ENCODE results near the gene SLC35F3.
A peak's percentile ranks its signal among the peaks of the same experiment; 100 is the strongest.
"Not testable (repeated sequence)": the region's sequence is repeated elsewhere in the genome, so short reads cannot be mapped to it uniquely, and the experiment has no call there.

Gene SLC35F3

GRCh38 chr1:234300096-234300495, 395.6 kb downstream of the SLC35F3 start:
- DNase-seq, result no peak

- not testable (repeated sequence) for DNase-seq
Measured at GRCh38 chr1:234301663-234302062, 397.2 kb downstream of the SLC35F3 start.

- no peak for DNase-seq
Measured at GRCh38 chr1:234302354-234302962, 398.0 kb downstream of the SLC35F3 start.

DNA sequence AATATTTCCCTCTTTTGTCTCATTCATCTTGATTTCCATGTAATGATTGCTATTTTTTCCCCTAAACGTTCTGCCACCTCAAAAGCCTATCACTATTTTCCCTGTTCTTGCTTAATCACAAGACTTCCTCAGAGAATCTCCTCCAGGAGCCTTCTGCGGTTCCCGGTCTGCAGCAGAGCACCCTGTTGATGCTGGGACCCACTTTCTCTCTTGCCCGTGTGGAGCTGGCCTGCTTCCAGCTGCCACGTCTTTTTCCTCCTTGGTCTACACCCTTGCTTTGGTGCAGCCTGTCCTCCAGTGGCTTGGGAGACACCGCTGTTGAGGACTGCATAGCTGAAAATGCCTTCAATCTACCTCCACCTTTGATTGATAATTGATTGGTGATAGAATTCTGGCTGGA, 398.8 kb downstream of the SLC35F3 start:
- no peak for DNase-seq

- DNase-seq, result no peak
Measured at GRCh38 chr1:234307726-234308125, 403.2 kb downstream of the SLC35F3 start.

GRCh38 chr1:234309243-234309597, 404.7 kb downstream of the SLC35F3 start:
- DNase-seq, result no peak

DNA sequence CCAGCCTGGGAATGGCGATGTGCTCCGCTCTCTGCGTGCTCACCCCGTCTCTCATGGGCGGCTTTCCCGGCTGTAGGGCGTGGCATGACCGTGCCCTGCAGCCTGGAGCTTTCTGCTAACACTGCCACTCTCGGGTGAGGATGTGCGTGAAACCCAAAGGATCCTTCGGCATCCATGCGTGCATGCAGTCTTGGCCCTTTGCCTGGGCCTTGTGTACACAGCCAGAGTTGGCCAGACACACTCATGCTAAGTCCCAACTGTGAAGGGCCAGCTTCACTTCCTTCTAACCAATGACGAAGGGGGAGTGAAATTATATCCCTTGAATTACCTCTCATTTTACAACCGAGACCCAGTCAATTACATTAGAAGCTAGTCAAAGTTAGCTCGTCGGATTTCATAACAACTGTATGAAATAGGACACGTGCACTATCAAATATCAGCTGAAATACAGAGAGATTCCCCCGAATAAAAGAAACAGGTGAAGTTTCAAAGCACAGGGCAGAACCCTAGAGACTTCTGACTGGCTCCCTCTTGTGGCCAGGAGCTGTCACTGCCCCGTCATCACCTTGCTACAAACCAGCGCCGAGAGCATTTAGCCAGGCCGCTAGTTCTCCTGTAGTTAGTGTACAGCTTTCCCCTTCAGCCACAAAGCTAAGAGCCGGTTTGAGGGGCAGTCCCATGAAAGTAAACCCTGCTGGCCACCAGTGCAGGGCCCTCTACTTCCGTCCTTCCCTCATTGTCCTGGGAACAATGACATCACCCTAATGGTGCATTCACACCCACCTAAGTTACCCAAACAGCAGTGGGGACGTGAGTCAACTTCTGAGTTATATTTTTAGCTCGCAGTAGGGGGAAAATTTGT, 405.4 kb downstream of the SLC35F3 start:
- DNase-seq, result peak; percentile 45

GRCh38 chr1:234310460-234310817, 406.0 kb downstream of the SLC35F3 start:
- no peak for DNase-seq

DNA sequence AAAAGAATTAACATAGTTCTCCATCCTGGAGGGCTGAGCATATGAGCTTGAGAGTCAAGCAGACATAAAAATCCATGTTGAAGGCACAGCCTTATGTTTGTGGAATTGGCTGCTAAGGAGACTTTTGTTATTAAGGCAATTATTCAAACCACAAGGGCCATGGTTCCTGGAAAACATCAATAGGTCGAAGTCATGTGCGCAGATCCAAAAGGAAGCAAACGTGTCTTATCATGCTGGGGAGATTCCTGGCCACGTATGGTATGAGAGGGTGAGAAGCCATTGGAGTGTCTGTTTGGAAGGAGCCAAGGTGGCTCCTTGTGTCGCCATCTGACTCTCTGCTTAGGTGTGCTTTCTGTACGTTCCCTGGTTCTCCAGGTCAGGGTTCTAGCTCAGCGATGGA, 406.9 kb downstream of the SLC35F3 start:
- DNase-seq, result no peak

- no peak for DNase-seq
Measured at GRCh38 chr1:234313171-234313570, 408.7 kb downstream of the SLC35F3 start.

DNA sequence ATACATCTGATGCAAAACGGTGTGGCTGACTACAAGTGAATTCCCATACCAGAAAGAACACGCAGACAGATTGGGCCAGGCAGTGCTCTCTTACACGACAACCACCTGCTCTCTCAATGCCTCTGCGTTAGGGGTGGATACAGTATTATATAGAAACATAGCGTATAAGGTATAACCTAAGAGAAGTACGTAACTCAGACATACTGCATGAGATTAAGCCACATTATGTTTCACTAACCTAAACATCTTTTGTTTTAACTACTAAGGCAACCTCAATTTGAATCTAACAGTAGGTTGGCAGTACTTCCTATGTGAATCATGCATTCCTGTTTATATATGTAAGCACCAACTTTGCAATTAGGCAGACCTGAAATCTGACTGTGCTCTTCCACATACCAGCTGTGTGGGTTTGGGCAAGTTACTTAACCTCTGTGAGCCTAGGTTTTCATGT, 410.6 kb downstream of the SLC35F3 start:
- no peak for DNase-seq

DNA sequence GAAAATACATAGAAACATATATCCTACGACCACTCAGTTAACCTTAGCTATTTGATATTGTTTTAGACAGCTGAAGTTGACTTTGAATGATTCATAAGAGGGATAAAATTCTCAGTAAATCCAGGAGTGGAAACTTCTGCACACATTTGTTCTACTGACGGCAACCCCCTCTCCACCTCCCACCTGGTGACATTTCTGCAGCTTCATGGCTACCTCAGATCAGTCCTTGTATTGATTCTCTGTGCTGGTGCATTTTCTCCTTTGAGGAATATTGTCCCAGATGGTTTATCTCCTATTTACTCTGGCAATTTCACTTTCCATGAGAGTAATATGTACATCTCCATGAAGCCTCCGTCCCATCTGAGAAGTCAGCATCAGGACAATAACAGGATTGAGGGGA, 411.1 kb downstream of the SLC35F3 start:
- no peak for DNase-seq

GRCh38 chr1:234316486-234316885, 412.0 kb downstream of the SLC35F3 start:
- DNase-seq, result no peak

- DNase-seq, result no peak
Measured at GRCh38 chr1:234316937-234317336, 412.5 kb downstream of the SLC35F3 start.

- no peak for DNase-seq
Measured at GRCh38 chr1:234320069-234320468, 415.6 kb downstream of the SLC35F3 start.

DNA sequence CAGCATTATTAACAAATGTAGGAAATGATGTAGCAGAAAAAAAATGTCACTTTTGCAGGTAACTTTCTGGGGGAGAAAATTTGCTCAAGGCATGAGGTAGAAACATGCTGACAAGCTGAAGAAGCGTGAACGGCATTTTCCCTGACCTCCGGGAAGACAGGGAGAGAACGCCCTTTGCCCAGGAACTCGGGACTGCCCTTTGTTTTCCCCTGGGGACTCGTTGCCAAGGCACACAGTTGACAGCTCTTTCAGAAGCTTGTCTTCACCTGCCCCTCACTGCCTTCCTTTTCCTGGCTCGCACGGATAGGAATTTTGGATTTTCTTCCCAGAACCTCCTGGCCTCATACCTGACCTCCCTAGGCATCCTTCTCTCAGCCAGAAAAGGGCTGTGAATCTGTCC, 416.1 kb downstream of the SLC35F3 start:
- DNase-seq, result no peak

GRCh38 chr1:234321231-234321630, 416.8 kb downstream of the SLC35F3 start:
- DNase-seq, result no peak

DNA sequence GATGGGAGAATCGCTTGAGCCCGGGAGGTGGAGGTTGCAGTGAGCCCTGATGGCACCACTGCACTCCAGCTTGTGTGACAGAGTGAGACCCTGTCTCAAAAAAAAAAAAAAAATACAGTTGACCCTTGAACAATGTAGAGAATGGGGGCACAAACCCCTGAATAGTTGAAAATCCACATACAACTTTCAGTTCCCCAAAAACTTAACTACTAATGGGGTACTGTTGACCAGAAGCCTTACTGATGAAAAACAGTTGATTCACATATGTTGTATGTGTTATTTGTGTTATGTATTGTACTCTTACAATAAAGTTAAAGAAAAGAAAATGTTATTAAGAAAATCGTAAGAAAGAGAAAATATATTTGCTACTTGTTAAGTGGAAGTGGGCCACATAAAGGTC, 417.6 kb downstream of the SLC35F3 start:
- no peak for DNase-seq

DNA sequence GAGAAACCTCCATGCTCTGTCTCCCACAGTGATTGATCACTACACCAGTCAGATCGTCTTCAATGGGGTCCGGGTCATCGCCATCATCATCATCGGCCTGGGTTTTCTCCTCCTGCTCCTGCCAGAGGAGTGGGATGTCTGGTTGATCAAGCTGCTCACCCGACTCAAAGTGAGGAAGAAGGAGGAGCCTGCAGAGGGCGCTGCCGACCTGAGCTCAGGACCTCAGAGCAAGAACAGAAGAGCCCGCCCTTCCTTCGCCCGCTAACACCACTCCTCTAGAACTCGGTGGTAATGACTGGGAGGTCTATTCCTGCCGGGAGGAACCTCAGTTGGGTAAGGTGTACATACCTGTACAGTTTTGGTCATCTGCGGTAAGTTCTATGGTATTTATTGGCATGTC, 418.5 kb downstream of the SLC35F3 start:
- no peak for DNase-seq

- no peak for DNase-seq
Measured at GRCh38 chr1:234324821-234325220, 420.3 kb downstream of the SLC35F3 start.

DNA sequence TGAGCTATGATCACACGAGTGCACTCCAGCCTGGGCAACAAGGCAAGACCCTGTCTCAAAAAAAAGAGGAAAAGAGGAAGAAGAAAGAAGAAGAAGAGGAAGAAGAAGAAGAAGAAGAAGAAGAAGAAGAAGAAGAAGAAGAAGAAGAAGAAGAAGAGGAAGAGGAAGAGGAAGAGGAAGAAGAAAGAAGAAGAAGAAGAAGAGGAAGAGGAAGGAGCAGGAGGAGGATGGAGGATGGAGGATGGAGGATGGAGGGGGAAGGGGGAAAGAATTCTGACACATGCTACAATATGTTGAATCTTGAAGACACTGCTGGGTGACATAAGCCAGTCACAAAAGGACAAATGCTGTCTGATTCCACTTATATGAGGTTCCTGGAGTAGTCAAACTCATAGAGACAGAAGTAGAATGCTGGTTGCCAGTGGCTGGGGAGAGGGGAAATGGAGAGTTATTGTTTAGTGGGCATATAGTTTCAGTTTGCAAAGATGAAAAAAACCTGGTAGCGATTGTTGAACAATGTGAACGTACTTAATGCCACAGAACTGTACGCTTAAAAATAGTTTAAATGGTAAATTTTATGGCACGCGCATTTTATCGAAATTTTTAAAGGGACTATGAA, 421.5 kb downstream of the SLC35F3 start:
- DNase-seq, result no peak

DNA sequence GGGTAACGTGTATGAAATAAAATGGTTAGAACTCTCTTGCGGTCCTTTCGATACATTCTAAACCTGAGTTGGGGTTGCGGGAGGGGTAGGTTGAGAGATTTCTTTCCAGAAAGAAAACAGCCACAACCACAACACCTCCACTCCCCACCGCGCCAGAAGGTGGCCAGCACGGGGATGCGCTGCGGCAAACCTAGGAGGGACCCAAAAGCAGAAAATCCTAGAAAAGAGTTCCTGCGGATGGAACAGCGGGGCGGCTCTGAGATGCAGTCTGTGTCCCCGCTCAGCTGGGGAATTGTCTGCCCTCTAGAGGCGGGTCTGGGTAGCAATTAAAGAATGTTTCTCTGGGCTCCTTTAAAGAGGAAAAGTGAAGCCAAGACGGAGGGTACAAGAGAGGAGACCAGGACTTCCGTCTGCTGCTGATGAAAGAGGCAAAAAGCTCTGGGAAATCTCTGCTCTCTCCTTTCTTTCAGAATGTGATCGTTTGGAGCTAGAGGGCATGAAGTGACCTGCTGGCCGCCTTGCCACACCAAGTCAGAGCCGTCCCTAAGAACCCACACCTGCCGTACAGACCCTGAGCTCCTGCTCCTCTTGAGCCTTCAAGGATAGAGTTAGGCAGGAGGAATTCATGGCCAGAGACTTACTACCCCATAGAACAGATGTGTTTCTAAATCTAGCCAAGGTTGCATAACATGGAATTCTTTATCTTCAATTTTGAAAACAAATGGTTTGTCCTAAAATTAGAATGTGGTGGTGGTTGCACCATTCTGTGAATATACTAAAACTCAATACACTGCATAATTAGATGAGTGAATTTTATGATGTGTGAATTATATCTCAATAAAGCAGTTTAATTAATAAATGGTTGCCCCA, 422.3 kb downstream of the SLC35F3 start:
- DNase-seq, result peak; percentile 32

- DNase-seq, result no peak
Measured at GRCh38 chr1:234327577-234328164, 423.2 kb downstream of the SLC35F3 start.
